HFFc6 (cell line): ENCODE data around the gene LPGAT1. TPM values are rescaled to one million over a fixed set of nuclear protein-coding genes. Genes with fewer than 3 reads are reported as not detected.

Experiments
- DNase-seq: peaks from one replicate; pipeline ENCODE4 v3.0.0-alpha.2; 2018
- H3K27ac Mint-ChIP-seq: 2 replicates; pipeline ENCODE4 v1.8.0; 2020; ENCODE audit warnings: mild to moderate bottlenecking, mixed read lengths
- H3K27me3 Mint-ChIP-seq: 2 replicates; pipeline ENCODE4 v1.8.0; 2021; ENCODE audit warnings: mild to moderate bottlenecking, moderate library complexity, mixed read lengths; ENCODE audit not compliant: insufficient read depth
- H3K36me3 Mint-ChIP-seq: 2 replicates; pipeline ENCODE4 v1.8.0; 2021; ENCODE audit warnings: low read depth, mixed read lengths
- H3K4me1 Mint-ChIP-seq: 2 replicates; pipeline ENCODE4 v1.8.0; 2020; ENCODE audit warnings: low read depth, mixed read lengths
- H3K4me3 Mint-ChIP-seq: 2 replicates; pipeline ENCODE4 v1.8.0; 2020; ENCODE audit warnings: mild to moderate bottlenecking, moderate library complexity, mixed read lengths
- H3K9me3 Mint-ChIP-seq: 2 replicates; pipeline ENCODE4 v1.8.0; 2020; ENCODE audit warnings: mild to moderate bottlenecking, mixed read lengths
- total RNA-seq, 6 experiments: library from RNA; stranded (reverse); fragmentation: NEBNext Ultra II Directional; extraction: Animal tissue kit (Norgen Biotek cat#: 25700); gene quantifications; 2 replicates in 1 of 6; 3 replicates in 5 of 6; pipeline ENCODE4 v1.2.3, GENCODE V29; 2021
- TF ChIP-seq, protein P1 (sequence below): fragments of 200-600 bp; sonication (generic); IDR thresholded peaks from 2 replicates; pipeline ENCODE4 v1.5.0; 2021; ENCODE audit warnings: antibody characterized with exemption, mild to moderate bottlenecking

The LPGAT1 gene
- total RNA-seq, 6 experiments from 2014 or later, result 36.4 to 50.4 (median 44.9) TPM

DNA sequence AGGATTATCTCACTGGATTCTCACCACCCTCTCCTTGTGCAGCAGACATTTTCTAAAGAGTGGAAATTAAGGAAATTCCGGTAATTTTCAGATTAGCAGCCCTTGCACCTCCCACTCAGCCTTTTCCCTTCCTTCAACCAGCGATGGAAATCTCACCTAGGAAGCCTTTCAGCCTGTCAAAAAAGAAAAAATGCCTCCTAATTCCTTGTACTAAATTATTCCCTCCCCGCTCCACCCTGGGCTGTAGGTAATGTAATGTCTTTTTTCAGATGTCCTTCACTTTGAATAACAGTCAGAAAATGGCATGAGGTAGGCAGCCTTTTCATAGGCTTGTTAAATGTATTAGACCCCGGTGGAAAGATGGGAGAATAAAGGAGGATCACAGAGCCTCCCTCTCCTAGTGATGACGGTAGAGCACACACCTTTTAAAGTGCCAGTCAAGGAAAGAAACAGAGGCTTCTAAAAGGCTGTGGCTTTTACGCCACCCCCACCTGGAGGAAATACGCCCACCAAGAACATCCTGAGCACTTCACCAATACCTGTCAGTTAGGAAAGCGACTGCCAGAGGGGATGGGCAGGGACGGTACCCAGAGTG, 92.4 kb downstream of the LPGAT1 start:
- Mint-ChIP-seq H3K36me3 (no peaks in the 10 kb centered on the region), H3K9me3 (no peaks in the 10 kb centered on the region), H3K4me3 (no peak overlapping the region), H3K4me1 (peaks cover 21% of the 10 kb centered on the region), H3K27ac (no peak overlapping the region), H3K27me3 (peaks cover 12% of the 10 kb centered on the region)
- no peak for DNase-seq
- TF ChIP-seq, protein P1, sequence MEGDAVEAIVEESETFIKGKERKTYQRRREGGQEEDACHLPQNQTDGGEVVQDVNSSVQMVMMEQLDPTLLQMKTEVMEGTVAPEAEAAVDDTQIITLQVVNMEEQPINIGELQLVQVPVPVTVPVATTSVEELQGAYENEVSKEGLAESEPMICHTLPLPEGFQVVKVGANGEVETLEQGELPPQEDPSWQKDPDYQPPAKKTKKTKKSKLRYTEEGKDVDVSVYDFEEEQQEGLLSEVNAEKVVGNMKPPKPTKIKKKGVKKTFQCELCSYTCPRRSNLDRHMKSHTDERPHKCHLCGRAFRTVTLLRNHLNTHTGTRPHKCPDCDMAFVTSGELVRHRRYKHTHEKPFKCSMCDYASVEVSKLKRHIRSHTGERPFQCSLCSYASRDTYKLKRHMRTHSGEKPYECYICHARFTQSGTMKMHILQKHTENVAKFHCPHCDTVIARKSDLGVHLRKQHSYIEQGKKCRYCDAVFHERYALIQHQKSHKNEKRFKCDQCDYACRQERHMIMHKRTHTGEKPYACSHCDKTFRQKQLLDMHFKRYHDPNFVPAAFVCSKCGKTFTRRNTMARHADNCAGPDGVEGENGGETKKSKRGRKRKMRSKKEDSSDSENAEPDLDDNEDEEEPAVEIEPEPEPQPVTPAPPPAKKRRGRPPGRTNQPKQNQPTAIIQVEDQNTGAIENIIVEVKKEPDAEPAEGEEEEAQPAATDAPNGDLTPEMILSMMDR, result no peak

DNA sequence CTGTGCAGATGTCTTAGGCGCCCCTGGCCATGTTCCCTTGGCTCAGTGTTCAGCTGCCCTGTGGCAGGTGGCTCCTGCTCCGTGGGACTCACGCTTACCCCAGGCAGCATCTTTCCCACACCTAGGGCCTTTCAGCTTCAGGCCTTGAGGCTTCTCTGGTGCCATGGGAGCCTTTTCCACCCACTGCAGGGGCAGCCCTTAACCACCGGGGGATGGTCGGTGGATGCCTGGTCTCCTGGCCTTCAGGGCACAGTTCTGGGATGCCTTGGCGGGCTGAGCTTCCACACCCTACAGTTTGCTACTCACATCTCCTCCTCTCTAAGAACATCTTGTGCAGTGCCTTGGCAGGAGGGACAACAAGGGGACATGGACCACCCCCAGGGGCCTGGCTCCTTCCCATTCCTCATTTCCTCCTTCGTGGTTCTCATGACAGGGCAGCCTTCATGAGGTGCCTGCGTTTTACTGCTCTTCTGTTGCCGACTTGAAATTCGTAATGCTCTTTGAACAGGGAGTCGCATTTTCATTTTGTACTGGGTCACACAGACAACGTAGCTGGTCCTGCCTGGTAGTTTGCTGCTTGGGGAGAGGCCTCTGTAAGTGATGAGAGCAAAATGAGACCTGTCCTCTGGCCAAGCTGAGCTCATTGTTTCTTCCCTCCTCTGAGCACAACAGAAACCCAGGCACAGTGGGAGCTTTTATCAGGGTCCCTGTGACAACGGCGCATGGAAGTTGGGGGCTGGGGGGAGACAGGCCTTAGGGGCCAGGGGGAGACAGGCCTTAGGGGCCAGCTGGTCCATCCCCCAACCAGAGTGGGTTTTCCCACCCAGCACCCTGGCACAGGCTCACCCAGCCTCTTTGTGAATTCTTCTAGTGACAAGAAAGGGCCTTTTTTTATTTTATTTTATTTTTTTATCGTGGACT, 93.2 kb downstream of the LPGAT1 start:
- Mint-ChIP-seq H3K27me3 (peaks cover 12% of the 10 kb centered on the region), H3K36me3 (no peaks in the 10 kb centered on the region), H3K4me1 (peaks cover 21% of the 10 kb centered on the region), H3K9me3 (no peaks in the 10 kb centered on the region), H3K27ac (no peak overlapping the region), H3K4me3 (no peak overlapping the region)
- TF ChIP-seq, protein P1, result no peak
- DNase-seq, result no peak

GRCh38 chr1:211736351-211736915, 94.1 kb downstream of the LPGAT1 start:
- no peaks in the 10 kb centered on the region for H3K9me3 Mint-ChIP-seq
- peak overlapping the region; percentile 74; the same call in 1 of the 2 replicates for H3K27ac Mint-ChIP-seq
- peaks cover 13% of the 10 kb centered on the region for H3K27me3 Mint-ChIP-seq
- DNase-seq, result no peak
- TF ChIP-seq, protein P1, result no peak
- no peaks in the 10 kb centered on the region for H3K36me3 Mint-ChIP-seq
- H3K4me1 Mint-ChIP-seq, result peaks cover 21% of the 10 kb centered on the region
- H3K4me3 Mint-ChIP-seq, result no peak overlapping the region

DNA sequence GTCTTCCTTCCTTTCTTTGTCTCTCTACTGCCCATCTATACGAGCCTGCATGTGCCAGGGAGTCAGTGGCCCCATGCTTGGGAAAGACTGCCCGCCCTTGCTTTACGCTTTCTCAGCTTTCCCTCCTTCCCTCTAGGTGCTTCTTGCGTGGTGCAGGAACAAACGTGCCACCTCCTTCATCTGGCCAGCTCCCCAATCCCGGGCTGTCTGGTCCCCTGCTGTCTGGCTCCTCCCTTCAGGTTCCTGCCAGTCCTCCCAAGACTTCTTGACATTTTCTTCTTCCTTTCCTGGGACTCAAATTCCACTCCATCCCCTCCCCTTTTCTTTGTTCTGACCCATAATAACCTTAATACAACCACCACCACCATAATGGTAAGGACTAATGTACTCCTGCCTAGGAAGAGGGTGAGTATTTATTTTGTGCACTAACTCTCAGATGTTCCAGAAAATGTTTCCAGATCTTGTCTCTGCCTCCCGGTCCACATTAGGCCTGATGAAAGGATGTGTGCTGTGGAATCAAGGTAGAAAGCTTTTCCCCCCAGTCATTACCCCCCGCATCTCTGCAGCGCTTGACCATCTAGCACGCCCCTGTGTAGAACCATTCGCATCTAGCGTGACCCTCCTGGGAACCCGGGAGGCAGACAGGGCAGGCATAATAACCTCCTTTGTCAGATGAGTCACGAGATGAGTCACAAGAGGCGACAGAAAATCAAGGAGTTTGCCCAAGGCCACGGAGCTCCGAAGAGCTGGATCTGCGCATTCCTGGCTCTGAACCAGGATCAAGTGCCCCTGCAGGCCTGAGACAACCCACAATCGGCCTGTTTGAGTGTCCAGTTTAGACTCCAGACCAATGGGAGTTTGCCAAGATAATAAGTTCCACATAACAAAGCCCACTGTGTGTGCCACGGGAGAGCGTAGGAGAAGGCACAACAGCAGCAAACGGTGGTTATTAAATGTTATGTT, 95.1 kb downstream of the LPGAT1 start:
- Mint-ChIP-seq H3K27ac (peak overlapping the region; percentile 74), H3K4me1 (peaks cover 21% of the 10 kb centered on the region), H3K27me3 (peaks cover 12% of the 10 kb centered on the region), H3K4me3 (peak overlapping the region; percentile 71), H3K9me3 (no peaks in the 10 kb centered on the region), H3K36me3 (no peaks in the 10 kb centered on the region)
- DNase-seq, result peak; percentile 93
- TF ChIP-seq, protein P1, result no peak

DNA sequence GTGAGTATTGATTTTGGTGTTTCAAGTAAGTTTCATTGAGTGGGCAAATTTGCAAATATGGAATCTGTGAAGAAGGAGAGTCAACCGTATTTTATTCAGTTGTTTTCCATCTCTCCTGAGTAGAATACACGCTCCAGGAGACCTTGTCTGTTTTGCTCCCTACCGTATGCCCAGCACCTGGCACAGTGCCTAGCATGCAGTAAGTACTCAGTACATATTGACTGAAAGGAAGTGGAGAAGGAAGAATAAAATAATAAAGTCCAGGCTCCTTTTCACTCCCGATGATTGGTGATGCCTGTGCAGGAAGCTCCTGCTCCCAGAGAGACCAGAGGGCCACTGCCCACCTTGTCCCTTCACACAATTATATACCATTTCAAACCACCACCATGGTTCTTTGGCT, 95.8 kb downstream of the LPGAT1 start:
- Mint-ChIP-seq H3K27ac (no peak overlapping the region), H3K4me1 (peaks cover 21% of the 10 kb centered on the region), H3K9me3 (no peaks in the 10 kb centered on the region), H3K36me3 (no peaks in the 10 kb centered on the region), H3K27me3 (peaks cover 8% of the 10 kb centered on the region), H3K4me3 (no peak overlapping the region)
- TF ChIP-seq, protein P1, result no peak
- no peak for DNase-seq
